Activated CD4-positive, alpha-beta T cell treated with anti-CD3 and anti-CD28 coated beads, Interleukin-2, amount 10 ng/mL, durations not matched to agents 24 days and 14 days (primary cell): ENCODE results near the gene RNU1-3. TPM values are rescaled to one million over a fixed set of nuclear protein-coding genes. Genes with fewer than 3 reads are reported as not detected.
A peak's percentile ranks its signal among the peaks of the same experiment; 100 is the strongest.
"Not testable (repeated sequence)": the region's sequence is repeated elsewhere in the genome, so short reads cannot be mapped to it uniquely, and the experiment has no call there.

ENCODE experiments used
- DNase-seq: peaks from one replicate; pipeline ENCODE4 v3.0.0; 2022
- H3K27ac Mint-ChIP-seq: one replicate; pipeline ENCODE4 v1.8.0; 2022; ENCODE audit warnings: mild to moderate bottlenecking, mixed read lengths
- H3K27me3 Mint-ChIP-seq: one replicate; pipeline ENCODE4 v1.8.0; 2022; ENCODE audit warnings: mixed read lengths
- H3K36me3 Mint-ChIP-seq: one replicate; pipeline ENCODE4 v1.8.0; 2022; ENCODE audit warnings: low read depth, mild to moderate bottlenecking, mixed read lengths
- H3K4me1 Mint-ChIP-seq: one replicate; pipeline ENCODE4 v1.8.0; 2021; ENCODE audit warnings: mixed read lengths
- H3K4me3 Mint-ChIP-seq: one replicate; pipeline ENCODE4 v1.8.0; 2022; ENCODE audit warnings: mild to moderate bottlenecking, moderate library complexity, mixed read lengths
- H3K9me3 Mint-ChIP-seq: one replicate; pipeline ENCODE4 v1.8.0; 2021; ENCODE audit warnings: mixed read lengths
- intact Hi-C: fragments of 100-400 bp; cut with micrococcal nuclease; formaldehyde crosslinking; loops from one replicate; pipeline ENCODE4 v1.15.1; 2023
- total RNA-seq: library from RNA; stranded (reverse); gene quantifications from 2 replicates; pipeline ENCODE4 v1.2.3, GENCODE V29; 2022

The RNU1-3 gene
- total RNA-seq, 1 donor from 2014 or later = 1,962 TPM

- peak; percentile 66 for DNase-seq
- H3K9me3 Mint-ChIP-seq, H3K27ac Mint-ChIP-seq, intact Hi-C loops, H3K4me3 Mint-ChIP-seq, H3K4me1 Mint-ChIP-seq, H3K36me3 Mint-ChIP-seq: not testable (repeated sequence)
- H3K27me3 Mint-ChIP-seq = peaks cover 12% of the 10 kb centered on the region
Observed at GRCh38 chr1:16651560-16651959, 15.2 kb downstream of the RNU1-3 start.

GRCh38 chr1:16649960-16650359, 16.8 kb downstream of the RNU1-3 start:
- not testable (repeated sequence) for H3K9me3 Mint-ChIP-seq

GRCh38 chr1:16649390-16649789, 17.4 kb downstream of the RNU1-3 start:
- intact Hi-C loops, H3K4me3 Mint-ChIP-seq, H3K27ac Mint-ChIP-seq, H3K4me1 Mint-ChIP-seq, H3K9me3 Mint-ChIP-seq, H3K36me3 Mint-ChIP-seq: not testable (repeated sequence)
- DNase-seq = peak; percentile 68
- H3K27me3 Mint-ChIP-seq = peaks cover 12% of the 10 kb centered on the region

More at GRCh38 chr1:16649960-16650359, 16.8 kb downstream of the RNU1-3 start:
- intact Hi-C loops, H3K4me3 Mint-ChIP-seq, H3K4me1 Mint-ChIP-seq, H3K36me3 Mint-ChIP-seq, H3K27ac Mint-ChIP-seq: not testable (repeated sequence)
- DNase-seq = peak; percentile 51
- H3K27me3 Mint-ChIP-seq = peaks cover 12% of the 10 kb centered on the region

- H3K9me3 Mint-ChIP-seq, intact Hi-C loops, H3K4me3 Mint-ChIP-seq, H3K4me1 Mint-ChIP-seq, H3K27ac Mint-ChIP-seq, H3K36me3 Mint-ChIP-seq: not testable (repeated sequence)
- peaks cover 12% of the 10 kb centered on the region for H3K27me3 Mint-ChIP-seq
- DNase-seq = peak; percentile 53
Observed at GRCh38 chr1:16648756-16649155, 18.0 kb downstream of the RNU1-3 start.

- not testable (repeated sequence) for H3K4me3 Mint-ChIP-seq
Observed at GRCh38 chr1:16648250-16648649, 18.5 kb downstream of the RNU1-3 start.

GRCh38 chr1:16647179-16648176, 19.3 kb downstream of the RNU1-3 start:
- H3K4me3 Mint-ChIP-seq, H3K36me3 Mint-ChIP-seq, H3K9me3 Mint-ChIP-seq, H3K4me1 Mint-ChIP-seq, intact Hi-C loops, H3K27ac Mint-ChIP-seq: not testable (repeated sequence)
- DNase-seq = peak; percentile 63
- peaks cover 10% of the 10 kb centered on the region for H3K27me3 Mint-ChIP-seq

More at GRCh38 chr1:16648250-16648649, 18.5 kb downstream of the RNU1-3 start:
- peaks cover 12% of the 10 kb centered on the region for H3K27me3 Mint-ChIP-seq
- H3K9me3 Mint-ChIP-seq, H3K36me3 Mint-ChIP-seq, H3K27ac Mint-ChIP-seq, H3K4me1 Mint-ChIP-seq, intact Hi-C loops: not testable (repeated sequence)
- DNase-seq = peak; percentile 54

- H3K4me3 Mint-ChIP-seq, H3K27me3 Mint-ChIP-seq, H3K9me3 Mint-ChIP-seq, H3K4me1 Mint-ChIP-seq, H3K27ac Mint-ChIP-seq, intact Hi-C loops, H3K36me3 Mint-ChIP-seq: not testable (repeated sequence)
- peak; percentile 55 for DNase-seq
Observed at GRCh38 chr1:16646716-16647115, 20.0 kb downstream of the RNU1-3 start.

- DNase-seq = peak; percentile 62
- H3K36me3 Mint-ChIP-seq, H3K4me3 Mint-ChIP-seq, H3K27me3 Mint-ChIP-seq, intact Hi-C loops, H3K9me3 Mint-ChIP-seq, H3K27ac Mint-ChIP-seq, H3K4me1 Mint-ChIP-seq: not testable (repeated sequence)
Observed at GRCh38 chr1:16646061-16646664, 20.6 kb downstream of the RNU1-3 start.

GRCh38 chr1:16645271-16646060, 21.3 kb downstream of the RNU1-3 start:
- H3K4me1 Mint-ChIP-seq, H3K36me3 Mint-ChIP-seq, intact Hi-C loops, H3K4me3 Mint-ChIP-seq, H3K27ac Mint-ChIP-seq, H3K27me3 Mint-ChIP-seq, H3K9me3 Mint-ChIP-seq: not testable (repeated sequence)
- peak; percentile 81 for DNase-seq

- intact Hi-C loops, H3K4me1 Mint-ChIP-seq, H3K4me3 Mint-ChIP-seq, H3K27ac Mint-ChIP-seq, H3K27me3 Mint-ChIP-seq, H3K9me3 Mint-ChIP-seq, H3K36me3 Mint-ChIP-seq: not testable (repeated sequence)
- DNase-seq = peak; percentile 100
Observed at GRCh38 chr1:16644482-16645270, 22.1 kb downstream of the RNU1-3 start.

GRCh38 chr1:16644193-16644481, 22.6 kb downstream of the RNU1-3 start:
- intact Hi-C loops = no loop called here
- H3K9me3 Mint-ChIP-seq = no peaks in the 10 kb centered on the region
- peaks cover 3% of the 10 kb centered on the region for H3K4me1 Mint-ChIP-seq

GRCh38 chr1:16643476-16644192, 23.1 kb downstream of the RNU1-3 start:
- H3K27me3 Mint-ChIP-seq, H3K4me3 Mint-ChIP-seq, H3K4me1 Mint-ChIP-seq, intact Hi-C loops, H3K36me3 Mint-ChIP-seq, H3K27ac Mint-ChIP-seq, H3K9me3 Mint-ChIP-seq: not testable (repeated sequence)
- DNase-seq = peak; percentile 80

More at GRCh38 chr1:16644193-16644481, 22.6 kb downstream of the RNU1-3 start:
- Mint-ChIP-seq H3K36me3 (no peaks in the 10 kb centered on the region), H3K4me3 (no peak overlapping the region), H3K27me3 (peaks cover 3% of the 10 kb centered on the region), H3K27ac (no peak overlapping the region)
- no peak for DNase-seq

- H3K36me3 Mint-ChIP-seq = not testable (repeated sequence)
Observed at GRCh38 chr1:16643001-16643411, 23.7 kb downstream of the RNU1-3 start.

More at GRCh38 chr1:16643001-16643411, 23.7 kb downstream of the RNU1-3 start:
- H3K27ac Mint-ChIP-seq, H3K27me3 Mint-ChIP-seq, H3K9me3 Mint-ChIP-seq, H3K4me3 Mint-ChIP-seq, H3K4me1 Mint-ChIP-seq, intact Hi-C loops: not testable (repeated sequence)
- peak; percentile 75 for DNase-seq
